CD4-positive, alpha-beta T cell treated with Interleukin-6 at 100 ng/mL for 8 hours (primary cell): ENCODE results near the gene DGKE.

ENCODE experiments used
- DNase-seq: peaks from one replicate; pipeline ENCODE4 v3.0.0-alpha.2; 2020; ENCODE audit warnings: mixed read lengths, low spot score

Gene DGKE

DNA sequence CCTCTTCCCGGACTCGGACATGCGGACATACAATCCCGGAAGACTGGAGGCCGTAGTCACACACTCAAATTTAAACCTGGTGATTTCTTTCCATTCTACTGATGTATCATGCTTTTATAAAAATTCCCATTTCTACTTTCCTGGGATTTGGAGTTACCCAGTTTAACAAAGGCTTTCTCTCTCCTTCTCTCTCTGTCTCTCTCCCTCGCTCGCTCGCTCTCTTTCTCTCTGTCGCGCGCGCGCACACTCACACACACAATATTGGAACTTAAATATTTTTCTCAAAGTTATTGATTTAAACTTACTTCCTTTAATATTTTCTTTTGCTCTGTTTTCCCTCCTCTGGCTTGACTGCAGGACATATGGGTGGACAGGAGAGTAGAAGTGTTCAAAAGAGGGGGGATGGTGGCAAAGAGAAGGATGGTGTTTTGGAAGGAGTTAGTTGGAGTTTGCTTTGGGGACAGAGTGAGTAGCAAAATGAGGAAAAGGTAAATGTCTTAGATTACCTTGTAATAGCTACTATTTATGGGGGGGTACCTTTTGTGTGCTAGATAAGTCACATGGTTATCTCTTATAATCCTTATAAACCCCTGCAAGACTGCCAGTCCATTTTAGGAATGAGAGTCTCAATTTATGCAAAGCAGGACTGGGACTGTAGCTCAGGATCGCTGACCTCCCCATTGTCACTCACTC, 80.8 kb downstream of the DGKE start:
- DNase-seq, result no peak

DNA sequence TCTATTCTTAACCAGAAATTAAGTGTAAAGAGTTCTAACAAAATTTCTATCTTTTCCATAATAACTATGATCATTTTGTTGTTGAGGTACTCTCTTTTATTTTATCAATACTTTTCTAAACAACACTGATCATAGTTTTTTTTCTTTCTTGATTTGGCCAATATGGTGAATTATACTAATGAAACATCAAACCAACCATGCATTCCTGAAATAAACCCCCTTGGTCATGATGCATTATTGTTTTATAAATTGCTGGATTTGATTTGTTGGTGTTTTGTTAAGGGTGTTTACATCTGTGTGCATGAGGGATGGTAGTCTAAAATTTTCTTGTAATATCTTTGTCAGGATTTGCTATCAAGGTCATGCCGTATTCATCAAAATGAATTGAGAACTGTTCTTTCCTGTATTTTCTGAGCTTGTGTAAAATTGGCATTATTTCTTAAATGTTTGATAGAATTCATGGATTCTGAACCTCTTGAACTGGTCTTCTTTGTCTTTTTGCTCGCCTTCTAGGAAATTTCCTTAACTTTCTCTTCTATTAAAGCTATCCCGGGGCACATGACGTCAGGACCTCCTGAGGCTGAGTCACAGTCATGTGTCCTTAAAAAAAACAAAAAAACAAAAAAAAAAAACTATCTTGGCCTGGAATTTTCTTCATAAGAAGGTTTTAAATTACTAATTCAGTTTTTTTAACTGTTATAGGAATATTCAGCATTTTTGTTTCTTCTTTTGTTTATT, 83.8 kb downstream of the DGKE start:
- DNase-seq, result no peak

DNA sequence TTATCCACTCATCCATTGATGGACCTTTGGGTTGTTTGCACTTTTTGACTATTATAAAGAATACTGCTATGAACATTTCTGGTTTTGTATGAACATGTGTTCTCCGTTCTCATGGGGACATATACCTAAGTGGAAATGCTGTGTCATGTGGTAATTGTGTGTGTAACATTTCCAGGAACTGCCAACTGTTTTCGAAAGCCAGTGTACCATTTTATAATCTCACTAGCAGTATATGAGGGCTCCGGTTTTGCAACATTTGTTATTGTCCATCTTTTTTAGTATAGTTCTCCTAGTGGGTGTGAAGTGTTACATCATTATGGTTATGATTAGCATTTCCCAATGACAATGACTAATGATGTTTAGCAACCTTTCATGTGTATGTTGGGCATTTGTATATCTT, 85.0 kb downstream of the DGKE start:
- no peak for DNase-seq
